GM21390 (cell line): ENCODE results near the gene CDC42BPG.
"Not testable (repeated sequence)": the region's sequence is repeated elsewhere in the genome, so short reads cannot be mapped to it uniquely, and the experiment has no call there.

Source experiments
- ATAC-seq: cut with Tn5 transposase; IDR thresholded peaks from one replicate; pipeline ENCODE4 v1.9.1; 2021; ENCODE audit not compliant: unreplicated experiment

CDC42BPG gene

GRCh38 chr11:64837887-64838351 lies 6.5 kb downstream of the CDC42BPG start:
- no peak for ATAC-seq

DNA sequence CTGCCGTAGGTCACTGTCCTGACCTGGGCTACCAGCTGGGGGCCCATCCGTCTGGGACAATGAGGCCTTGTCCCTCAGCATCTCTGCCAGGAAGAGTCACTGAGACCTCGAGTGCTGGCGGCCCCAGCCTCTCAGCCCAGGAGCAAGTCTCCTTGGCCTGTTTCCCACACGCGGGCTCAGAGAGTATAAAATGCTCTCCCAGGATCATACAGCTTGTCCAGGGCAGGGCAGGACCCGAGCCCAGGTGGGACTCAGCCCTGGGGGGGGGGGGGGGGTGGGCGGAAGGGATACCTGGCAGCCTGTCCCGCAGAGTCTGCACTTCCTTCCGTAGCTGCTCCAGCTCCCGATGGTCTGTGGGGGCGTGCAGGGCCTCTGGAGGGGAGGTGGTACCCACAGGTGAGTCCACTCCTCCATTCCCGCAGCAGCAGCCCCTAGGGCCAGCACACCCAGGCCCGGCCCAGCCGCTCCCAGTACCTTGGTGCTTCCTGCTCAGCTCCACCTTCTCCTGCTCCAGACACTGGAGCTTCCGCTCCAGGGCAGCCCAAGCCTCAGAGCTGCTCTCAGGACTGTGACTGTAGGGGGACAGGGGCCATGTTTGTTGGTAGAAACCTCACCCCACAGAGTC lies 7.9 kb downstream of the CDC42BPG start:
- no peak for ATAC-seq

- ATAC-seq: no peak
Observed at GRCh38 chr11:64835616-64836447, 8.6 kb downstream of the CDC42BPG start.

- ATAC-seq: no peak
Observed at GRCh38 chr11:64834723-64835615, 9.5 kb downstream of the CDC42BPG start.

GRCh38 chr11:64834031-64834722 lies 10.3 kb downstream of the CDC42BPG start:
- no peak for ATAC-seq

DNA sequence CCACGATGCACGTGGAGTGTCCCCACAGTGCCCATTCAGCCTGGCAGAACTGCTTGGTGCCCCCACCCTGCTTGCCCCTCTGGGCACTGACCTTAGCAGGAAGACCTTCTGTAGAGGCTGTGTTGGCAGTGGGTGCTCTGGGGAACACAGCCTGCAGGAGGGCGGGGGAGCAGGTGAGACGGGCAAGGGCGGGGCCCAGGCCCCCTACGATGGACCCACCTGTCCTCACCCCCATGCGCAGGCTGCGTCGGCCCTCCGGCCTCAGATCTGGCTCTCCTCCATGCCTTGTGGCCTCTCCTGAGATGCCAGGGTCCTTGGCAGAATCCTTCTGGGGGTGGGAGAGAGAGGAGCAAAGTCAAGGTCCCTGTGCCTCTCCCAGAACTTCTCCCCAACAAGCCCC lies 10.9 kb downstream of the CDC42BPG start:
- no peak for ATAC-seq

DNA sequence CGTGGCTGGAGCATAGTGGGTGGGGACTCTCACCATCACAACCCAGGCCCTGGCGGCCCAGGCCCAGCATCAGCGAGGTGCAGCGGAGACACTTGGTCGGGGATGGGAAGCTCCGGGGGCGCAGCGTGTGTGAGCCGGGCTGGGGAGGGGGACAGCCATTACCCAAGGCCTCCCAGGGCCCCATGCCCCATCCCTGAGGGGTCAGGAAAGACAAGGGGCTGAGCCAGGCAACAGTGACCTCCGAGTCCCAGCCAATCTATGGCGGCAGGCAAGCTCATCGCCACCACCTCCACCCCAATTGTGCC lies 11.3 kb downstream of the CDC42BPG start:
- no peak for ATAC-seq

GRCh38 chr11:64832467-64833197 lies 11.8 kb downstream of the CDC42BPG start:
- ATAC-seq: no peak

DNA sequence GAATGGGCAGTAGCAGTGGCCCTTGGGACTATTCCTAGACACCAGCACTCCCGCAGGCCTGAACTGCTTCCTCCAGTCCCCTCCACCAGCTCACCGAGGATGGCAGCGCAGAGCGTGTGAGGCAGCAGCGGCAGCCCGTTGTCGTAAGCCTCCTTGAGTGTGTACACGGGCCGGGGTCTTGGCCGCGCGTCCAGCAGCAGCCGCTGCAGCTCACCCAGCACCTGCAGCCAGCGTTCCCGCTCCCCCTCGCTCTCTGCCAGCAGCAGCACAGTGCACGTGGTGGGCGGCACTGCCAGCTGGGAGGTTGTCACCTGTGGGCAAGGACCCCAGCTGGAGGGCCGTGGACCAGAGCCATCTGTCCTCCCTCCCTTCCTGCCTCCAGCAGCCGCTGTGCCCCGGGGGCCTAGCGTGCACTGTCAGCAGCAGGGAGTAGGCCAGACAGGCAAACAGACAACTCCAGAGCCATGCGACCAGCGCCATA lies 13.0 kb downstream of the CDC42BPG start:
- ATAC-seq: no peak

DNA sequence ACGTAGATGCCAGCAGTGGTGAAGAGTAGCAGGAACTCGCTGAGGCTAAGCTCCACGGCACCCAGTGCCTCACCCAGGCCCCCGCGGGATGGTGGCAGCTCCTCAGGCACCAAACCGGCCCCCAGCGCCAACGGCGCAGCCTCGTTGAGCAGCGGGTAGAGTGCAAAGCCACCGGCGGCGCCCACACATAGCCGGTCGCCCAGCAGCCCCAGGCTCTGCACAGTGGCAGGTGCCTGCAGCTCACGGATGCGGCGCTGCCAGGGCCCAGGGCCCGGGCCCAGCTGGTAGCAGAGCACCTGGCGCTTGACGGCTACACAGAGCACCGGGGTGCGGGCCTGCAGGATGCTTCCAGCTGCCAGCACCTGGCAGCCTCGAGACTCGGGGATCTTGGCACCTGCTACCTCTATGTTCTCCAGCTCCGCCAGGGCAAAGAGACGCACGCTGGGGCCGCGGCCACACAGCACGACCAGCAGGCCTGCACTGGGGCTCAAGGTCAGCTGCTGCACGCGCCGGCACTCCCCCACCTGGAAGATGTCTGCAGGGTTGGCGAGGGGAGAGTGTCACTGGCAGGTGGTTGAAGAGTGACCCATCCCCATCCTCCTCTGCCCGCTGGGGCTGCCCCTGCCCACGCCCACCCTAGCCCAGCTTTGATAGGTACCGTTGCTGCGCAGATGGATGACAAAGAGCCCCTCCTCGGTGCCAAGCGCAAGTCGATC lies 14.8 kb downstream of the CDC42BPG start:
- ATAC-seq: no peak

DNA sequence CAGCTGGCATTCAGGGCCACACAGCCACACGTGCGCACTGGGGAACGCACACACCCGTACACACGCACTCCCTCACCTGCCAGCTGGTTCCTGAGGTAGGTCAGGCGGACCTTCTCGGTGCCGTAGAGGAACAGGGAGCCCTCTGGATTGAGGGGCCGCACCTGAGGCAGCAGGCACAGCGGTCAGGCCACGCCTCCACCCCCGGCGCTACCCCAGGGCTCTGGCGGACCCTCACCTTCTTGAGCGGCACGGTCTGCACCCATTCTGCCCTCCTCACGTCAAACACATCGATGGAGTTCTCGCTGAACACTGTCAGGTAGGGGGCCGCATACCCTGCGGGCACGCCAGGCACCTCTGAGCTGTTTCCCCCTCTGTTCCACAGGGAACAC lies 17.0 kb downstream of the CDC42BPG start:
- ATAC-seq: no peak

DNA sequence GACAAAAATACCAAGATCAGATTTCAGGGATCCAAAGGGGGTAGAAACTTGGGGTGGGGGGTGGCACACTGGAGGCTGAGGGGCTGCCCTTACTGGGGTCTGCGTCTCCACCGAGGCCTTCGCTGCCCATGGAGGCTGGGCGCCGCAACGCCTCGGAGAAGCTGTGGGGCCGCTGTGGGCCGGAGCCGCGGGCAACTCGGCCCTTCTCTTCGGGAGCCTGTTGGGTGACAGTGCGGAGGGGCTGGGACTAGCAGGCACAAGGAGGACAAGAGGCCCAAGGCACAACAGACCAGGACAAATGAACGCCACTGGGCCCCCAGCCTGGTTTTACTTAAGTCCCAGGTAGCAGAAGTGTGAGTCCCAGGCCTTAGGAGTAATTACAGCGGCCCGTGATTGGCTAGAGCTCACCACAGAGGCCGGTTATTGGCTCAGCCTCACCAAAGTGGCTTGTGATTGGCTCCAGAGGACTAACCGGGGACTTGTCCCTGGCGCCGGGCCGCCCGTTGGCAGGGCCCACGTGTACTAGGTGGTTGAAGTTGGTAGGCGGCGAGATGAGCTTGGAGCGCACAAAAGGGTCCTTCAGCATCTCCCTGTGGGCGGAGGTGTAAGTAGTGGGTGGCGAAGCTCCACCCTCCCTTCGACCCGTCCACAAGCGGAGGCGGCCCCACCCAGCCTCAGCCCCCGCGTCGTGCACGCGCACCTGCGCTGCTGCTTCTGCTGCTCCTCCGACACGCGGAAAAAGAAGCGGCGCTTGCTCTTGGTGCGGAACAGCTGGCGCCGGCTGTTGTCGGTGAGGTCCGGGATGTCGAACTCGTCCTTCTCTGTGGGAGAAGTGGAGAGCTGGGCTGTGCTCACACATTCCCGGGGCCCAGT lies 17.6 kb downstream of the CDC42BPG start:
- no peak for ATAC-seq

GRCh38 chr11:64826062-64826461 lies 18.4 kb downstream of the CDC42BPG start:
- ATAC-seq: no peak

GRCh38 chr11:64823568-64824119 lies 20.8 kb downstream of the CDC42BPG start:
- ATAC-seq: no peak

- no peak for ATAC-seq
Observed at GRCh38 chr11:64817476-64817875, 27.0 kb downstream of the CDC42BPG start.

- ATAC-seq: not testable (repeated sequence)
Observed at GRCh38 chr11:64815433-64815832, 29.0 kb downstream of the CDC42BPG start.

DNA sequence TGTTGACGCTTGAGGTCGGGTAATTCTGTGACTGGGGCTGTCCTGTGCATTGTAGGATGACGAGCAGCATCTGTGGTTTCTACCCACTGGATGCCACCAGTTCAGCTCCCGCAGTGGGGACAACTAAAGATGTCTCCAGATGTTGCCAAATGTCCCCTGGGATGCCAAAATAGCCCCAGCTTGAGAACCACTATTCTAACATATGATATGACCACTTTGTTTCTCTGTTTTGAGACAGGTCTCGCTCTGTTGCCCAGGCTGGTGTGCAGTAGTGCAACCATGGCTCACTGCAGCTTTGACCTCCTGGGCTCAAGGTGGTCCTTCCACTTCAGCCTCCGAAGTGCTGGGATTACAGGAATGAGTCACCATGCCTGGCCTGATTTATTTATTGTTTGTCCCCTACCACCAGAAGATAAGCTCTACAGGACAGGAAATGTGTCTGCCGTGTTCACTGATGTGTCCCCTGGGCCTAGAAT lies 29.7 kb downstream of the CDC42BPG start:
- peak; percentile 58 for ATAC-seq

DNA sequence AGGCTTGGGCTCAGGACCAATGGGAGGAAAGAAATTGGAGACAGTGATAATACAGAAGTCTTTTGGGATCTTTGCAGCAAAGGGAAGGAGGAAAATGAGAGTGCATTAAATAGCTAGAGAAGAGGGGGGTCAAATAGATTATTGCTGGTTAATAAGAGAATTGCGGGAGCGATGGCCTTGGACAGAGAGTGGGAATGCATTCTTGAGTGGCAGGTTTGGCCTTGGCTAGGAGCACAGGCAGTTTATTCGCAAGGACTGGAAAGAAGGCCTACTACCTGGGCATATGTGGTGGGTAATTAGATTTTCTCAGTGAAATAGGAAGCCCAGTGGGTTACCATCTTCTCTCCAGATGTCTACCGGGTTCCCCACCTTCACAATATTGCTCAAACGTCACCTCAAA lies 30.6 kb downstream of the CDC42BPG start:
- ATAC-seq: no peak
